GM12873 (cell line): ENCODE results near the gene SLC39A5.

Experiments used
- CTCF ChIP-seq: IDR thresholded peaks from 2 replicates; pipeline ENCODE4 v1.5.1; 2012; ENCODE audit warnings: low read depth, mild to moderate bottlenecking, moderate library complexity, low read length, control low read depth; ENCODE audit not compliant: insufficient read depth; ENCODE audit errors: missing control alignments

Gene SLC39A5

GRCh38 chr12:56274299-56274698 is 44.4 kb downstream of the SLC39A5 start:
- TF ChIP-seq CTCF, result no peak

- TF ChIP-seq CTCF, result no peak
These were observed 49.1 kb downstream of the SLC39A5 start for GRCh38 chr12:56278905-56279304.

GRCh38 chr12:56280849-56281248 is 51.0 kb downstream of the SLC39A5 start:
- no peak for TF ChIP-seq CTCF

- TF ChIP-seq CTCF, result no peak
These were observed 52.2 kb downstream of the SLC39A5 start for GRCh38 chr12:56282030-56282429.

GRCh38 chr12:56282579-56282978 is 52.7 kb downstream of the SLC39A5 start:
- TF ChIP-seq CTCF, result no peak

- TF ChIP-seq CTCF, result no peak
These were observed 56.4 kb downstream of the SLC39A5 start for GRCh38 chr12:56286044-56286830.
